GM18519 (cell line): Measurements from ENCODE around the gene PRDM7.
"Not testable (repeated sequence)": the region's sequence is repeated elsewhere in the genome, so short reads cannot be mapped to it uniquely, and the experiment has no call there.

ENCODE experiments used
- ATAC-seq: cut with Tn5 transposase; IDR thresholded peaks from one replicate; pipeline ENCODE4 v1.9.1; 2021; ENCODE audit warnings: mild to moderate bottlenecking, moderate library complexity; ENCODE audit not compliant: unreplicated experiment, low FRiP score

Gene PRDM7

GRCh38 chr16:90018652-90019542 lies 58.2 kb downstream of the PRDM7 start, which contains the start of gene DBNDD1:
DBNDD1 (minus strand) TSS chr16:90019456; CDS start chr16:90019341, 115 bp downstream.
- no peak for ATAC-seq

GRCh38 chr16:90018297-90018651 lies 58.9 kb downstream of the PRDM7 start:
- no peak for ATAC-seq

GRCh38 chr16:90016339-90016950 lies 60.7 kb downstream of the PRDM7 start:
- ATAC-seq, result no peak

GRCh38 chr16:90015586-90016338 lies 61.4 kb downstream of the PRDM7 start:
- no peak for ATAC-seq

- ATAC-seq, result no peak
Observed at GRCh38 chr16:90012991-90013745, 64.0 kb downstream of the PRDM7 start.

- no peak for ATAC-seq
Observed at GRCh38 chr16:90011908-90012501, 65.1 kb downstream of the PRDM7 start.

GRCh38 chr16:90011508-90011819 lies 65.7 kb downstream of the PRDM7 start:
- no peak for ATAC-seq

- ATAC-seq, result no peak
Observed at GRCh38 chr16:90010676-90011507, 66.2 kb downstream of the PRDM7 start.

- peak; percentile 14 for ATAC-seq
Observed at GRCh38 chr16:90009172-90009899, 67.8 kb downstream of the PRDM7 start.

GRCh38 chr16:90008708-90009145 lies 68.4 kb downstream of the PRDM7 start:
- peak; percentile 45 for ATAC-seq

- not testable (repeated sequence) for ATAC-seq
Observed at GRCh38 chr16:90007635-90008234, 69.4 kb downstream of the PRDM7 start.

- ATAC-seq, result no peak
Observed at GRCh38 chr16:90007015-90007414, 70.1 kb downstream of the PRDM7 start.
